ENCODE measurements around the gene GPR65. TPM values are rescaled to one million over a fixed set of nuclear protein-coding genes. Genes with fewer than 3 reads are reported as not detected.

Gene GPR65
- total RNA-seq, 1 experiment from 2014 or later: not detected

GRCh38 chr14:88003425-88003824 is 1.5 kb upstream of the GPR65 start:
- no peak overlapping the region for H3K18ac ChIP-seq (ENCODE audit: insufficient read length, low read depth, low read length)
- no peak for TF ChIP-seq CTCF (conservative IDR thresholded peaks at IDR 0.05)
- no peak overlapping the region for H3K4me3 Mint-ChIP-seq
- no peak overlapping the region for H2BK120ac ChIP-seq (ENCODE audit: low read depth, low read length, poor library complexity, severe bottlenecking)
- H3K4me1 Mint-ChIP-seq: no peaks in the 10 kb centered on the region
- no peak overlapping the region for H2BK15ac ChIP-seq (ENCODE audit: low read depth, low read length)
- H3K23me2 ChIP-seq (ENCODE audit: insufficient read length, low read depth, low read length, poor library complexity, severe bottlenecking): no peaks in the 10 kb centered on the region
- H4K8ac ChIP-seq (replicated peaks; ENCODE audit: insufficient read length, low read depth, low read length): no peak overlapping the region
- H3K4me2 ChIP-seq (ENCODE audit: insufficient read depth, insufficient read length, low read length): no peak overlapping the region
- no peak overlapping the region for H3K4ac ChIP-seq (ENCODE audit: low read depth, low read length)
- H3K27me3 ChIP-seq (ENCODE audit: insufficient read depth, low read length): no peaks in the 10 kb centered on the region
- no peak overlapping the region for H2AFZ ChIP-seq (ENCODE audit: low read length)
- H3K4me1 ChIP-seq (ENCODE audit: insufficient read depth, low read length): no peaks in the 10 kb centered on the region
- H3K27ac ChIP-seq (ENCODE audit: insufficient read length, low read depth, low read length): no peak overlapping the region
- H3K36me3 Mint-ChIP-seq (ENCODE audit: insufficient read depth in 1 of 3, low read depth in 3 of 3): no peaks in the 10 kb centered on the region
- no peak overlapping the region for H4K91ac ChIP-seq (ENCODE audit: insufficient read length, low read depth, low read length)
- no CpG with 5 or more reads among the region's 4 CpGs for WGBS (ENCODE audit: extremely low coverage, insufficient read length, low lambda C conversion rate)
- no peak for DNase-seq
- no peak overlapping the region for H3K9ac ChIP-seq (ENCODE audit: extremely low read depth, insufficient read length, low read length)
- no peaks in the 10 kb centered on the region for H4K20me1 ChIP-seq (ENCODE audit: control insufficient read depth, insufficient read depth, insufficient read length)
- no peaks in the 10 kb centered on the region for H3K9me3 ChIP-seq (ENCODE audit: control insufficient read depth, low read depth, low read length)
- no peak overlapping the region for H2BK12ac ChIP-seq (ENCODE audit: insufficient read length, low read depth, low read length)
- no peak overlapping the region for H2AK5ac ChIP-seq (ENCODE audit: insufficient read length, low read length)
- H2BK20ac ChIP-seq (ENCODE audit: low read depth, low read length, poor library complexity, severe bottlenecking): no peak overlapping the region
- no peak overlapping the region for H3K27ac Mint-ChIP-seq
- no peak overlapping the region for H3K14ac ChIP-seq (ENCODE audit: insufficient read depth, low read length)
- H3K23ac ChIP-seq (ENCODE audit: insufficient read length, low read depth, low read length): no peak overlapping the region
- H3K56ac ChIP-seq (ENCODE audit: insufficient read length, low read depth, low read length): no peak overlapping the region
- peaks cover 2% of the 10 kb centered on the region; the same call in 1 of the 2 replicates for H3K27me3 Mint-ChIP-seq (ENCODE audit: low read depth)
- H3K79me1 ChIP-seq (ENCODE audit: insufficient read depth, low read depth, low read length, poor library complexity, severe bottlenecking): no peaks in the 10 kb centered on the region
- H3K9me3 Mint-ChIP-seq: no peaks in the 10 kb centered on the region
- no peaks in the 10 kb centered on the region for H3K79me2 ChIP-seq (ENCODE audit: insufficient read depth, low read length)
- no peak overlapping the region for H3T11ph ChIP-seq (ENCODE audit: low read length)
- H4K5ac ChIP-seq (ENCODE audit: insufficient read length, low read depth, low read length): no peak overlapping the region
- H2BK5ac ChIP-seq (ENCODE audit: insufficient read length, low read length): no peak overlapping the region
